Articular chondrocyte of knee joint (primary cell): ENCODE measurements around the gene STARD10. TPM values are rescaled to one million over a fixed set of nuclear protein-coding genes. Genes with fewer than 3 reads are reported as not detected.

Experiments
- small RNA-seq: library from RNA; depleted of rRNA; stranded (forward); fragments of <200 nt; gene quantifications from one replicate; pipeline ENCODE3, GENCODE V24; 2012
- total RNA-seq: library from RNA; depleted of rRNA; stranded (reverse); fragments of >200 nt; gene quantifications from 2 replicates; pipeline ENCODE4 v1.2.3, GENCODE V29; 2012

The STARD10 gene, protein sequence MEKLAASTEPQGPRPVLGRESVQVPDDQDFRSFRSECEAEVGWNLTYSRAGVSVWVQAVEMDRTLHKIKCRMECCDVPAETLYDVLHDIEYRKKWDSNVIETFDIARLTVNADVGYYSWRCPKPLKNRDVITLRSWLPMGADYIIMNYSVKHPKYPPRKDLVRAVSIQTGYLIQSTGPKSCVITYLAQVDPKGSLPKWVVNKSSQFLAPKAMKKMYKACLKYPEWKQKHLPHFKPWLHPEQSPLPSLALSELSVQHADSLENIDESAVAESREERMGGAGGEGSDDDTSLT
- total RNA-seq = 19.2 and 20.5 TPM in 2 replicates

GRCh38 chr11:72793425-72794367 lies at the start of gene STARD10:
Gene STARD10, minus strand, starts transcription at chr11:72794047. Its CDS starts 12,866 bp downstream, at chr11:72781181.

DNA sequence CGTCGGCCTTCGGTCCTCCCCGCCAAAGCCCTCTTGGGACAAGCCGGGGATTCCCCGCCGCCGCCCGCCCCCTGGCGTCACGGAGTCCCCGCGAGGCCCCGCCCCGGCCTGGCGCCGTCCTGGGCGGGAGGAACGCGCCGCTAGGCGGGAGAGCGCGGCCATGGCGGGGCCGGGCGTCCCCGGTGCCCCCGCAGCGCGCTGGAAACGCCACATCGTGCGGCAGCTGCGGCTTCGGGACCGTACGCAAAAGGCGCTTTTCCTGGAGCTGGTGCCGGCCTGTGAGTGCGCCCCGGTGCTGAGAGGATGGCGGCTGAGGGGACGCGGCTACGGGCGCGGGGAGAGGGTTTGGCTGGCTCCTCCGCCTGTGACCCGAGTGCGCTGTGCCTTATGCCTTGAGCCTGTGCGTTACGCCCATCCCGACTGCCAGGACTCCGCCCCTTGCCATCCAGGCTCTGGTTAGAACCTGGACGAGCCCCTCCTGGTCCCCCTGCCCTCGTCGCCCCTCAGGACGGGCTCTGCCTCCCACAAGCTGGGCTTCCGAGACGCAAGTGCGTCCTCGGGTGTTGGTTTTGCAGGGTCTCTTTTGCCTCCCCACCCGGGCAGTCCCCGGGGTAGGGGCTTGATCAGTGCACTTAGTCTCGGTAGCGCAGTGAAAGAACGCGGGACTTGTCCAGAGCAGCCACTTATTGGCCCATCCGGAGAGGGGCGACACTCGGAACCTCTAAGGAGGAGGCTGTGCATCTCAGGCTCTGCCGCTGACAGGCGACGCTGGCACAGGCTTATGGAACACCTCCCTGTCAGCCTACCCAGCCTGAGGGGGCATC lies 20.7 kb upstream of the STARD10 start, which contains the start of gene ATG16L2:
Gene ATG16L2, plus strand, starts transcription at position 126 of the 824 bp plus-strand sequence. Its CDS starts 35 bp downstream, at position 161.

DNA sequence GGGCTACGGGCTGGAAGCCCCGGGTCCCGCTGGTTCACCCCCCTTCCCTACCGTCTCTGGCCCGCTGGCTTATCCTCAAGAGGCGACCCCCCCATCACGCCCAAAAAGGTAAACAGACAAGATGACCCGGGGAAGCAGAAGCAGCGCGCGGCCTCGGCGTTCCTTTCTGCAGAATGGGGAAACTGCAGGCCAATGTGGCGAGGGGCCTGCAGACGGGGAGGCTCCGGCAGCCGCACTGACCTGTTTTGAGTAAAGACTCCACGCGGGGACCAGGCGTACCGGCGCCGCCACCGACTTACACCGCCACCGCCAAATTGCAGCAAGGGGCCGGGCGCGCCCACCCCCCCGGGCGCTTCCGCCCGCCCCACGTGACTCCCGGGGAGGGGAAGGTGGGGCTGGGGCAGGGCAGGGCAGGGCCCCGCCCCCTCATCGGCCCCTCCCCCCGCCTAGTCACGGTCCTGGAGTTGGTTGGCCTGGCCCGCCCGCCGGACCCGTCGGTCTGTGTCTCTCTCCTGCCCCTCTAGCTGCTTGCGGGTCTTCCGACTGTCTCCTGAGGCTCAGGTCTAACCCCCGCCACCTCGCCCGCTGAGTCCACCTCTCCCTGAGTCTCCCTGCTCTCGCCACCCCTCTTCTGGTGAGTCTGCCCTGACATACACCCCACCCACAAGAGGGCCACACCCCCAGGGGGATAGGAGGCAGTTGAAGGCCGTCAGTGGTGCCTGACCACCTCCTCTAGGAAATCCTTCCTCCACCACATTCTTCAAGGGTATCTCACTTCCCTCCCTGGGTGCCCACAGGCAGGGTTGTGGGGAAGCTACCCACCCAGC lies 41.5 kb downstream of the STARD10 start, which contains the start of gene ARAP1:
Gene ARAP1, minus strand, starts transcription at position 321 of the 827 bp plus-strand sequence. CDS start 25,280 bp downstream, outside the sequence.

Small RNA genes lying within 50 kb of the gene (small RNA-seq; reads per million reads assigned to genes)
- gene MIR4692 = not detected
- gene RF00019 = not detected

Other genes with a start within 250 kb of the STARD10 start
- gene PDE2A, start 119.6 kb downstream of the STARD10 start, total RNA-seq = 0.13 and 0.22 TPM in 2 replicates
- 66.3 and 66.9 TPM in 2 replicates for gene ARAP1, start 41.6 kb downstream of the STARD10 start, total RNA-seq
- 10.3 and 10.7 TPM in 2 replicates for gene ATG16L2, start 20.4 kb upstream of the STARD10 start, total RNA-seq